Measurements from ENCODE around the gene CABP4.

- TF ChIP-seq CTCF (IDR thresholded peaks at IDR 0.05) (no peak), POLR2A (IDR thresholded peaks at IDR 0.05) (no peak)
Measured at GRCh38 chr11:67503119-67504004, 48.2 kb downstream of the CABP4 start.
